ENCODE measurements around the gene SMAD7. TPM values are rescaled to one million over a fixed set of nuclear protein-coding genes. Genes with fewer than 3 reads are reported as not detected.

The SMAD7 gene
- total and polyA plus RNA-seq, 10 of the 15 experiments (the other 5 are each of a cell fraction or from before 2014, with no cell fraction given) = 1.3 to 22.5 (median 8.0) TPM

DNA sequence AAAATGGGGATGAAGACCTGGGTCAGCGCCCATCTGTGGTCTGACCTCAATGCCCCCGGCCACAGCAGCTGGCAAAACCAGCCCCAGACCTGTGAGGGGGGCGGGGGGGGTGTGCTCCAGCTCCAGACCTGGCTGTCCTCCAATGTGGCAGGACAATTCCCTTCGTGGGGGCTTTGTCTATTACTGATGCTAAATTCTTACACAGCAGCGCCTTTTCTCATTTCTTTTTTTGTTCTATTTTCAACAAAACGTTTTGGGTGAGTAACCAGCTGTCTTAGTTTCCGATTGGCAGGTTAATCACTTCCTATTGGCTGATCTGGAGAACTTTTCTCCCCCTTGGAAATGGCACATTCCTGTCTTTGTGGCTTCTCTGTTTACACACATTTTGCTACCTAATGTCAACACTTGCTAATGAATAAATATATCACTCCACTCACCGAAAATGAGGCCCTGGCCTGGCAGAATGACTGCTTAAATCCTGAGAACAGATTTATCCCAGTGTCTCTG is 4.4 kb downstream of the SMAD7 start:
- DNase-seq (ENCODE audit: low read depth, low spot score) (no peak), FAIRE-seq (no peak), ATAC-seq (no peak)
- Histone ChIP-seq H4K20me1 (ENCODE audit: control insufficient read depth, insufficient read depth) (peaks cover 4% of the 10 kb centered on the region; the same call in 1 of the 2 replicates), H3K4me2 (ENCODE audit: control insufficient read depth, insufficient read depth) (peak overlapping the region; percentile 93), H3K9ac (ENCODE audit: control insufficient read depth, insufficient read depth, low read length) (peak overlapping the region; percentile 81), H3K9me3 (replicated peaks; ENCODE audit: control insufficient read depth, insufficient read depth, low read length) (no peaks in the 10 kb centered on the region), H3K27me3 (replicated peaks in 1 of 2; ENCODE audit: control insufficient read depth in 2 of 2, insufficient read depth in 2 of 2, low read length in 1 of 2) (no peaks in the 10 kb centered on the region), H3K4me1 (ENCODE audit: control insufficient read depth, insufficient read depth, low read length) (peaks cover 19% of the 10 kb centered on the region), H2AFZ (ENCODE audit: control insufficient read depth, low read depth, low read length) (no peak overlapping the region), H3K27ac (ENCODE audit: control insufficient read depth, insufficient read depth) (peak overlapping the region; percentile 42; the same call in 1 of the 2 replicates), H3K36me3 (ENCODE audit: control insufficient read depth in 2 of 2, insufficient read depth in 2 of 2, low read length in 1 of 2) (peaks cover 0 to 9% of the 10 kb centered on the region in 2 experiments), H3K4me3 (peak overlapping the region; percentile 92), H3K79me2 (ENCODE audit: control insufficient read depth, insufficient read depth, low read length) (peaks cover 97% of the 10 kb centered on the region)
- in situ Hi-C loops (cut with MboI) = loop anchor here (10.0 to 25.0 kb wide), 2 partner anchors 228 to 1341 kb away; partner anchors contain the start of genes CXXC1 and MBD1
- ChIA-PET POLR2A (interaction anchor here (0.8 to 7.5 kb wide), 6 partner anchors 8 to 145 kb away, joined by 3 to 71 read pairs (median 3); no protein-coding TSS in a partner anchor), RAD21 (ENCODE audit: unreplicated experiment) (interaction anchor here (0.8 to 4.9 kb wide), 9 partner anchors 9 to 168 kb away, joined by 3 to 41 read pairs (median 7); no protein-coding TSS in a partner anchor), CTCF (interaction anchor here (0.7 to 2.6 kb wide), 6 partner anchors 9 to 231 kb away, joined by 3 to 14 read pairs (median 4); no protein-coding TSS in a partner anchor), SMC1A (ENCODE audit: uncharacterized antibody, unreplicated experiment) (interaction anchor here (1.0 to 5.8 kb wide), 12 partner anchors 9 to 168 kb away, joined by 3 to 55 read pairs (median 12); no protein-coding TSS in a partner anchor)
- WGBS (ENCODE audit: insufficient coverage, insufficient replicate concordance, low lambda C conversion rate, missing lambda C conversion rate) = under 1% methylated on average over 8 of the region's 8 CpGs
- TSS peak; percentile 11 for BruUV-seq (replicated peaks)
- intact Hi-C loops (cut with micrococcal nuclease; ENCODE audit: unreplicated experiment) = loop anchor here (5.0 kb wide), 1 partner anchor 216 kb away; no protein-coding TSS in a partner anchor
- TF ChIP-seq PAX5 (IDR thresholded peaks at IDR 0.05; ENCODE audit: borderline replicate concordance, low read depth, low read length) = no peak
- TF ChIP-seq, protein P1, sequence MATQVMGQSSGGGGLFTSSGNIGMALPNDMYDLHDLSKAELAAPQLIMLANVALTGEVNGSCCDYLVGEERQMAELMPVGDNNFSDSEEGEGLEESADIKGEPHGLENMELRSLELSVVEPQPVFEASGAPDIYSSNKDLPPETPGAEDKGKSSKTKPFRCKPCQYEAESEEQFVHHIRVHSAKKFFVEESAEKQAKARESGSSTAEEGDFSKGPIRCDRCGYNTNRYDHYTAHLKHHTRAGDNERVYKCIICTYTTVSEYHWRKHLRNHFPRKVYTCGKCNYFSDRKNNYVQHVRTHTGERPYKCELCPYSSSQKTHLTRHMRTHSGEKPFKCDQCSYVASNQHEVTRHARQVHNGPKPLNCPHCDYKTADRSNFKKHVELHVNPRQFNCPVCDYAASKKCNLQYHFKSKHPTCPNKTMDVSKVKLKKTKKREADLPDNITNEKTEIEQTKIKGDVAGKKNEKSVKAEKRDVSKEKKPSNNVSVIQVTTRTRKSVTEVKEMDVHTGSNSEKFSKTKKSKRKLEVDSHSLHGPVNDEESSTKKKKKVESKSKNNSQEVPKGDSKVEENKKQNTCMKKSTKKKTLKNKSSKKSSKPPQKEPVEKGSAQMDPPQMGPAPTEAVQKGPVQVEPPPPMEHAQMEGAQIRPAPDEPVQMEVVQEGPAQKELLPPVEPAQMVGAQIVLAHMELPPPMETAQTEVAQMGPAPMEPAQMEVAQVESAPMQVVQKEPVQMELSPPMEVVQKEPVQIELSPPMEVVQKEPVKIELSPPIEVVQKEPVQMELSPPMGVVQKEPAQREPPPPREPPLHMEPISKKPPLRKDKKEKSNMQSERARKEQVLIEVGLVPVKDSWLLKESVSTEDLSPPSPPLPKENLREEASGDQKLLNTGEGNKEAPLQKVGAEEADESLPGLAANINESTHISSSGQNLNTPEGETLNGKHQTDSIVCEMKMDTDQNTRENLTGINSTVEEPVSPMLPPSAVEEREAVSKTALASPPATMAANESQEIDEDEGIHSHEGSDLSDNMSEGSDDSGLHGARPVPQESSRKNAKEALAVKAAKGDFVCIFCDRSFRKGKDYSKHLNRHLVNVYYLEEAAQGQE (IDR thresholded peaks at IDR 0.05; ENCODE audit: low read depth, low read length) = no peak
- TF ChIP-seq KDM1A (IDR thresholded peaks at IDR 0.05; ENCODE audit: borderline replicate concordance) = no peak
- TF ChIP-seq FOXK2 (IDR thresholded peaks at IDR 0.05) = peak; percentile 92
- TF ChIP-seq, protein P2, sequence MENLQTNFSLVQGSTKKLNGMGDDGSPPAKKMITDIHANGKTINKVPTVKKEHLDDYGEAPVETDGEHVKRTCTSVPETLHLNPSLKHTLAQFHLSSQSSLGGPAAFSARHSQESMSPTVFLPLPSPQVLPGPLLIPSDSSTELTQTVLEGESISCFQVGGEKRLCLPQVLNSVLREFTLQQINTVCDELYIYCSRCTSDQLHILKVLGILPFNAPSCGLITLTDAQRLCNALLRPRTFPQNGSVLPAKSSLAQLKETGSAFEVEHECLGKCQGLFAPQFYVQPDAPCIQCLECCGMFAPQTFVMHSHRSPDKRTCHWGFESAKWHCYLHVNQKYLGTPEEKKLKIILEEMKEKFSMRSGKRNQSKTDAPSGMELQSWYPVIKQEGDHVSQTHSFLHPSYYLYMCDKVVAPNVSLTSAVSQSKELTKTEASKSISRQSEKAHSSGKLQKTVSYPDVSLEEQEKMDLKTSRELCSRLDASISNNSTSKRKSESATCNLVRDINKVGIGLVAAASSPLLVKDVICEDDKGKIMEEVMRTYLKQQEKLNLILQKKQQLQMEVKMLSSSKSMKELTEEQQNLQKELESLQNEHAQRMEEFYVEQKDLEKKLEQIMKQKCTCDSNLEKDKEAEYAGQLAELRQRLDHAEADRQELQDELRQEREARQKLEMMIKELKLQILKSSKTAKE (IDR thresholded peaks at IDR 0.05; ENCODE audit: low read depth, poor library complexity, severe bottlenecking) = peak; percentile 63
- TF ChIP-seq ESRRA (IDR thresholded peaks at IDR 0.05; ENCODE audit: low read length) = no peak
- TF ChIP-seq, protein P3, sequence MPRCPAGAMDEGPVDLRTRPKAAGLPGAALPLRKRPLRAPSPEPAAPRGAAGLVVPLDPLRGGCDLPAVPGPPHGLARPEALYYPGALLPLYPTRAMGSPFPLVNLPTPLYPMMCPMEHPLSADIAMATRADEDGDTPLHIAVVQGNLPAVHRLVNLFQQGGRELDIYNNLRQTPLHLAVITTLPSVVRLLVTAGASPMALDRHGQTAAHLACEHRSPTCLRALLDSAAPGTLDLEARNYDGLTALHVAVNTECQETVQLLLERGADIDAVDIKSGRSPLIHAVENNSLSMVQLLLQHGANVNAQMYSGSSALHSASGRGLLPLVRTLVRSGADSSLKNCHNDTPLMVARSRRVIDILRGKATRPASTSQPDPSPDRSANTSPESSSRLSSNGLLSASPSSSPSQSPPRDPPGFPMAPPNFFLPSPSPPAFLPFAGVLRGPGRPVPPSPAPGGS (IDR thresholded peaks at IDR 0.05; ENCODE audit: borderline replicate concordance, insufficient read depth, low read depth, low read length, poor library complexity, severe bottlenecking) = no peak
- TF ChIP-seq IRF4 (IDR thresholded peaks at IDR 0.05; ENCODE audit: low read depth, low read length) = no peak
- TF ChIP-seq, protein P4, sequence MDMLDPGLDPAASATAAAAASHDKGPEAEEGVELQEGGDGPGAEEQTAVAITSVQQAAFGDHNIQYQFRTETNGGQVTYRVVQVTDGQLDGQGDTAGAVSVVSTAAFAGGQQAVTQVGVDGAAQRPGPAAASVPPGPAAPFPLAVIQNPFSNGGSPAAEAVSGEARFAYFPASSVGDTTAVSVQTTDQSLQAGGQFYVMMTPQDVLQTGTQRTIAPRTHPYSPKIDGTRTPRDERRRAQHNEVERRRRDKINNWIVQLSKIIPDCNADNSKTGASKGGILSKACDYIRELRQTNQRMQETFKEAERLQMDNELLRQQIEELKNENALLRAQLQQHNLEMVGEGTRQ (IDR thresholded peaks at IDR 0.05; ENCODE audit: borderline replicate concordance, low read depth, low read length) = no peak
- TF ChIP-seq YY1 (IDR thresholded peaks at IDR 0.05; ENCODE audit: low read depth, low read length) = no peak
- TF ChIP-seq ATF7 (IDR thresholded peaks at IDR 0.05; ENCODE audit: low read depth) = peak; percentile 93
- TF ChIP-seq TCF7 (IDR thresholded peaks at IDR 0.05; ENCODE audit: borderline replicate concordance) = no peak
